CD14-positive monocyte (primary cell): Measurements from ENCODE around the gene TOMM20. TPM values are rescaled to one million over a fixed set of nuclear protein-coding genes. Genes with fewer than 3 reads are reported as not detected.
A peak's percentile ranks its signal among the peaks of the same experiment; 100 is the strongest.

ENCODE experiments used
- DNase-seq, 3 donors: peaks; one replicate each; pipeline ENCODE4 v3.0.0-alpha.2; 2011 to 2022
- H2AFZ ChIP-seq: 2 replicates; pipeline ENCODE4 v1.6.0; 2012; ENCODE audit warnings: mild to moderate bottlenecking, low read depth, low read length, inconsistent platforms; ENCODE audit not compliant: insufficient read depth, poor library complexity, severe bottlenecking
- H3K27ac ChIP-seq, 2 donors: 1 replicate in 1 of 2; 2 replicates in 1 of 2; pipeline ENCODE4 v1.5.1; 2012 to 2013; ENCODE audit warnings: low read length in 2 of 2, control low read depth in 1 of 2, inconsistent platforms in 1 of 2, low read depth in 1 of 2, mild to moderate bottlenecking in 1 of 2
- H3K27me3 ChIP-seq, 2 donors: one replicate each; pipeline versions ENCODE4 v1.6.0 to v1.6.1; 2011 to 2013; ENCODE audit warnings: low read length in 2 of 2; ENCODE audit not compliant: control insufficient read depth in 2 of 2, insufficient read depth in 2 of 2
- H3K36me3 ChIP-seq, 2 donors: replicated peaks in 1 of 2; 1 replicate in 1 of 2; 2 replicates in 1 of 2; pipeline versions ENCODE4 v1.5.1 to v1.6.1; 2012 to 2013; ENCODE audit warnings: low read length in 2 of 2, control low read depth in 1 of 2, inconsistent platforms in 1 of 2, mild to moderate bottlenecking in 1 of 2; ENCODE audit not compliant: insufficient read depth in 2 of 2, control insufficient read depth in 1 of 2
- H3K4me1 ChIP-seq, 2 donors: 1 replicate in 1 of 2; 2 replicates in 1 of 2; pipeline versions ENCODE4 v1.5.1 to v1.6.1; 2012 to 2013; ENCODE audit warnings: low read length in 2 of 2, control low read depth in 1 of 2, inconsistent platforms in 1 of 2, mild to moderate bottlenecking in 1 of 2, moderate library complexity in 1 of 2; ENCODE audit not compliant: insufficient read depth in 2 of 2, control insufficient read depth in 1 of 2
- H3K4me2 ChIP-seq: replicated peaks from 2 replicates; pipeline ENCODE3; 2012; ENCODE audit warnings: low read length, moderate library complexity, mild to moderate bottlenecking; ENCODE audit not compliant: poor library complexity, severe bottlenecking; ENCODE audit errors: extremely low read depth
- H3K4me3 ChIP-seq, 3 experiments: fragments of 200-600 bp in 1 of 3; sonication (generic) in 1 of 3; replicated peaks in 1 of 3; 1 replicate in 2 of 3; 2 replicates in 1 of 3; pipeline ENCODE4 v1.5.1; 2011 to 2013; ENCODE audit warnings: low read length in 3 of 3, mild to moderate bottlenecking in 3 of 3, control low read depth in 2 of 3, low read depth in 2 of 3, inconsistent platforms in 1 of 3, moderate library complexity in 1 of 3
- H3K79me2 ChIP-seq: 2 replicates; pipeline ENCODE4 v1.6.0; 2012; ENCODE audit warnings: mild to moderate bottlenecking, control low read depth, inconsistent platforms, low read length, moderate library complexity; ENCODE audit not compliant: insufficient read depth
- H3K9ac ChIP-seq: 2 replicates; pipeline ENCODE4 v1.6.0; 2017; ENCODE audit warnings: low read length, mild to moderate bottlenecking; ENCODE audit not compliant: insufficient read depth, poor library complexity, severe bottlenecking
- H3K9me3 ChIP-seq, 2 donors: replicated peaks in 1 of 2; 1 replicate in 1 of 2; 2 replicates in 1 of 2; pipeline versions ENCODE4 v1.5.1 to v1.6.1; 2012 to 2013; ENCODE audit warnings: low read length in 2 of 2, control low read depth in 1 of 2; ENCODE audit not compliant: control insufficient read depth in 1 of 2, insufficient read depth in 1 of 2
- H4K20me1 ChIP-seq: 2 replicates; pipeline ENCODE4 v1.6.0; 2012; ENCODE audit warnings: mild to moderate bottlenecking, low read length, control low read depth, moderate library complexity; ENCODE audit not compliant: insufficient read depth
- H3K27ac Mint-ChIP-seq, 7 donors: one replicate each; pipeline ENCODE4 v1.8.0; 2020; ENCODE audit warnings: mild to moderate bottlenecking in 7 of 7, mixed read lengths in 7 of 7, moderate library complexity in 6 of 7, inconsistent platforms in 2 of 7
- H3K27me3 Mint-ChIP-seq, 3 donors: one replicate each; pipeline ENCODE4 v1.8.0; 2021 to 2022; ENCODE audit warnings: low read depth in 3 of 3, mild to moderate bottlenecking in 3 of 3, mixed read lengths in 3 of 3, moderate library complexity in 3 of 3, inconsistent platforms in 1 of 3
- H3K36me3 Mint-ChIP-seq, 2 donors: one replicate each; pipeline ENCODE4 v1.8.0; 2020; ENCODE audit warnings: mixed read lengths in 2 of 2, inconsistent platforms in 1 of 2, mild to moderate bottlenecking in 1 of 2
- H3K4me1 Mint-ChIP-seq: one replicate; pipeline ENCODE4 v1.8.0; 2020; ENCODE audit warnings: mild to moderate bottlenecking, mixed read lengths
- H3K4me3 Mint-ChIP-seq, 2 donors: one replicate each; pipeline ENCODE4 v1.8.0; 2020; ENCODE audit warnings: mild to moderate bottlenecking in 2 of 2, mixed read lengths in 2 of 2, moderate library complexity in 1 of 2
- H3K9me3 Mint-ChIP-seq, 7 donors: one replicate each; pipeline ENCODE4 v1.8.0; 2020 to 2022; ENCODE audit warnings: mixed read lengths in 7 of 7, mild to moderate bottlenecking in 6 of 7, moderate library complexity in 6 of 7, inconsistent platforms in 2 of 7
- CTCF ChIP-seq: fragments of 200-600 bp; IDR thresholded peaks from one replicate; pipeline ENCODE4 v1.8.0; 2022; ENCODE audit warnings: antibody characterized with exemption, mild to moderate bottlenecking
- WGBS: methylation state at CpG from one replicate; pipeline ENCODE4 v1.1.5; 2013; ENCODE audit warnings: missing lambda C conversion rate; ENCODE audit not compliant: insufficient coverage; 5-methylcytosine and 5-hydroxymethylcytosine counted together
- intact Hi-C, 2 donors: fragments of 100-400 bp; cut with micrococcal nuclease; formaldehyde crosslinking; loops; one replicate each; pipeline versions ENCODE4 v1.15.0 to v1.15.1; 2023
- polyA plus RNA-seq, 3 donors: library from polyadenylated mRNA; depleted of rRNA in 1 of 3; unstranded in 2 of 3; stranded (reverse) in 1 of 3; fragments of 300-500 nt in 2 of 3; fragments of >200 nt in 1 of 3; fragmentation: Illumina TruSeq in 2 of 3; gene quantifications; 1 replicate in 2 of 3; 2 replicates in 1 of 3; pipeline ENCODE4 v1.2.3, GENCODE V29; 2012 to 2021

TOMM20 gene
- polyA plus RNA-seq, 3 donors = 26.5 to 34.8 (median 31.5) TPM

GRCh38 chr1:235127203-235127602 lies 1.4 kb downstream of the TOMM20 start:
- Histone ChIP-seq H4K20me1 (peaks cover 56% of the 10 kb centered on the region), H3K4me3 (peak overlapping the region; percentile 86 to 96 (median 89)), H3K36me3 (peaks cover 9 to 39% of the 10 kb centered on the region in 2 donors), H3K79me2 (peaks cover 65% of the 10 kb centered on the region), H3K27ac (peak overlapping the region in 1 of 2 donors; percentile 96), H3K9ac (peak overlapping the region; percentile 95), H3K9me3 (no peaks in the 10 kb centered on the region), H3K4me1 (peaks cover 20 to 28% of the 10 kb centered on the region in 2 donors), H2AFZ (no peak overlapping the region), H3K4me2 (peak overlapping the region; percentile 97), H3K27me3 (no peaks in the 10 kb centered on the region)
- WGBS = no CpG with 5 or more reads among the region's 4 CpGs
- Mint-ChIP-seq H3K27me3 (no peaks in the 10 kb centered on the region), H3K9me3 (no peaks in the 10 kb centered on the region), H3K27ac (peak overlapping the region in 1 of 7 donors; percentile 97), H3K4me1 (peaks cover 29% of the 10 kb centered on the region), H3K4me3 (peak overlapping the region; percentile 94 to 96), H3K36me3 (peaks cover 21 to 44% of the 10 kb centered on the region in 2 donors)
- no peak for TF ChIP-seq CTCF
- intact Hi-C loops = loop anchor here (5.0 to 10.0 kb wide), 2 partner anchors 35 to 198 kb away; partner anchors contain the start of genes ARID4B (in 1 of the 2), GGPS1 (in 1 of the 2) and RBM34 (in 1 of the 2)
- no peak for DNase-seq

- intact Hi-C loops = loop anchor here (5.0 to 10.0 kb wide), 2 partner anchors 38 to 200 kb away; partner anchors contain the start of genes ARID4B (in 1 of the 2), GGPS1 (in 1 of the 2) and RBM34 (in 1 of the 2)
- peaks cover 78% of the 10 kb centered on the region for H4K20me1 ChIP-seq
Measured at GRCh38 chr1:235124665-235125064, 4.0 kb downstream of the TOMM20 start.

More at GRCh38 chr1:235124665-235125064, 4.0 kb downstream of the TOMM20 start:
- Histone ChIP-seq H3K4me1 (peaks cover 20 to 28% of the 10 kb centered on the region in 2 donors), H3K27me3 (no peaks in the 10 kb centered on the region), H3K36me3 (peaks cover 16 to 49% of the 10 kb centered on the region in 2 donors), H2AFZ (no peak overlapping the region), H3K9ac (no peak overlapping the region), H3K4me3 (no peak overlapping the region), H3K79me2 (peaks cover 87% of the 10 kb centered on the region), H3K4me2 (no peak overlapping the region), H3K9me3 (no peaks in the 10 kb centered on the region), H3K27ac (no peak overlapping the region)
- no peak for TF ChIP-seq CTCF
- peaks cover 32 to 56% of the 10 kb centered on the region in 2 donors for H3K36me3 Mint-ChIP-seq
- no peak overlapping the region for H3K4me3 Mint-ChIP-seq
- WGBS = no CpG with 5 or more reads among the region's 1 CpG
- peaks cover 29% of the 10 kb centered on the region for H3K4me1 Mint-ChIP-seq
- H3K9me3 Mint-ChIP-seq = no peaks in the 10 kb centered on the region
- peaks cover 0 to 1% (median 0%) of the 10 kb centered on the region in 3 donors for H3K27me3 Mint-ChIP-seq
- DNase-seq = no peak
- H3K27ac Mint-ChIP-seq = no peak overlapping the region
